Hypothalamus (tissue), 51 donors: Measurements from ENCODE around the gene CEP104.

Source experiments
- DNase-seq, 51 donors: peaks; one replicate each; lab custom pipeline; 2025; lab: John Stamatoyannopoulos, UW

Gene CEP104

GRCh38 chr1:3771108-3772026 is 85.6 kb downstream of the CEP104 start:
- no peak for DNase-seq

GRCh38 chr1:3770047-3770765 is 86.8 kb downstream of the CEP104 start:
- DNase-seq = no peak

GRCh38 chr1:3768811-3769390 is 88.1 kb downstream of the CEP104 start:
- DNase-seq = no peak

- DNase-seq = no peak
Observed at GRCh38 chr1:3767328-3767925, 89.6 kb downstream of the CEP104 start.

GRCh38 chr1:3763351-3764125 is 93.5 kb downstream of the CEP104 start:
- DNase-seq = no peak

GRCh38 chr1:3762873-3763228 is 94.2 kb downstream of the CEP104 start:
- DNase-seq = no peak

GRCh38 chr1:3762151-3762872 is 94.7 kb downstream of the CEP104 start:
- no peak for DNase-seq
